Bronchial epithelial cell (primary cell): ENCODE measurements around the gene OR51T1. TPM values are rescaled to one million over a fixed set of nuclear protein-coding genes. Genes with fewer than 3 reads are reported as not detected.
"Not testable (repeated sequence)": the region's sequence is repeated elsewhere in the genome, so short reads cannot be mapped to it uniquely, and the experiment has no call there.

Source experiments
- DNase-seq: peaks from one replicate; pipeline ENCODE4 v3.0.0-alpha.2; 2010; ENCODE audit warnings: low read depth
- FAIRE-seq: peaks from 2 replicates; lab custom pipeline; 2011; peaks lifted over from hg19 to GRCh38; lab: Jason Lieb, UNC
- H3K27me3 ChIP-seq: 2 replicates; pipeline ENCODE4 v1.5.1; 2011; ENCODE audit warnings: low read length; ENCODE audit not compliant: control insufficient read depth, insufficient read depth
- H3K36me3 ChIP-seq: 2 replicates; pipeline ENCODE4 v1.5.1; 2011; ENCODE audit warnings: low read length; ENCODE audit not compliant: control insufficient read depth, insufficient read depth
- H3K4me3 ChIP-seq: 2 replicates; pipeline ENCODE4 v1.5.1; 2011; ENCODE audit warnings: mild to moderate bottlenecking, low read depth, low read length, control low read depth
- total RNA-seq: library from RNA; depleted of rRNA; stranded (reverse); fragments of >200 nt; gene quantifications from 2 replicates; pipeline ENCODE4 v1.2.1, GENCODE V29; 2014
- TF ChIP-seq, protein P1 (sequence below): IDR thresholded peaks from 2 replicates; pipeline ENCODE4 v1.5.1; 2011; ENCODE audit warnings: mild to moderate bottlenecking, moderate library complexity, low read length, control low read depth, inconsistent platforms; ENCODE audit not compliant: insufficient read depth, severe bottlenecking

The OR51T1 gene, protein sequence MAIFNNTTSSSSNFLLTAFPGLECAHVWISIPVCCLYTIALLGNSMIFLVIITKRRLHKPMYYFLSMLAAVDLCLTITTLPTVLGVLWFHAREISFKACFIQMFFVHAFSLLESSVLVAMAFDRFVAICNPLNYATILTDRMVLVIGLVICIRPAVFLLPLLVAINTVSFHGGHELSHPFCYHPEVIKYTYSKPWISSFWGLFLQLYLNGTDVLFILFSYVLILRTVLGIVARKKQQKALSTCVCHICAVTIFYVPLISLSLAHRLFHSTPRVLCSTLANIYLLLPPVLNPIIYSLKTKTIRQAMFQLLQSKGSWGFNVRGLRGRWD
- total RNA-seq = not detected in 2 replicates

DNA sequence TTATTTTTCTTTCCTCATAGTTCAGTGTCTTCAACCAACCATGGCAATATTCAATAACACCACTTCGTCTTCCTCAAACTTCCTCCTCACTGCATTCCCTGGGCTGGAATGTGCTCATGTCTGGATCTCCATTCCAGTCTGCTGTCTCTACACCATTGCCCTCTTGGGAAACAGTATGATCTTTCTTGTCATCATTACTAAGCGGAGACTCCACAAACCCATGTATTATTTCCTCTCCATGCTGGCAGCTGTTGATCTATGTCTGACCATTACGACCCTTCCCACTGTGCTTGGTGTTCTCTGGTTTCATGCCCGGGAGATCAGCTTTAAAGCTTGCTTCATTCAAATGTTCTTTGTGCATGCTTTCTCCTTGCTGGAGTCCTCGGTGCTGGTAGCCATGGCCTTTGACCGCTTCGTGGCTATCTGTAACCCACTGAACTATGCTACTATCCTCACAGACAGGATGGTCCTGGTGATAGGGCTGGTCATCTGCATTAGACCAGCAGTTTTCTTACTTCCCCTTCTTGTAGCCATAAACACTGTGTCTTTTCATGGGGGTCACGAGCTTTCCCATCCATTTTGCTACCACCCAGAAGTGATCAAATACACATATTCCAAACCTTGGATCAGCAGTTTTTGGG is at the start of gene OR51T1:
Gene OR51T1 (plus strand): TSS at position 41 of the 641 bp plus-strand sequence. CDS start 0 bp downstream, at position 41.
- DNase-seq (no peak), FAIRE-seq (peak; percentile 52)
- TF ChIP-seq, protein P1, sequence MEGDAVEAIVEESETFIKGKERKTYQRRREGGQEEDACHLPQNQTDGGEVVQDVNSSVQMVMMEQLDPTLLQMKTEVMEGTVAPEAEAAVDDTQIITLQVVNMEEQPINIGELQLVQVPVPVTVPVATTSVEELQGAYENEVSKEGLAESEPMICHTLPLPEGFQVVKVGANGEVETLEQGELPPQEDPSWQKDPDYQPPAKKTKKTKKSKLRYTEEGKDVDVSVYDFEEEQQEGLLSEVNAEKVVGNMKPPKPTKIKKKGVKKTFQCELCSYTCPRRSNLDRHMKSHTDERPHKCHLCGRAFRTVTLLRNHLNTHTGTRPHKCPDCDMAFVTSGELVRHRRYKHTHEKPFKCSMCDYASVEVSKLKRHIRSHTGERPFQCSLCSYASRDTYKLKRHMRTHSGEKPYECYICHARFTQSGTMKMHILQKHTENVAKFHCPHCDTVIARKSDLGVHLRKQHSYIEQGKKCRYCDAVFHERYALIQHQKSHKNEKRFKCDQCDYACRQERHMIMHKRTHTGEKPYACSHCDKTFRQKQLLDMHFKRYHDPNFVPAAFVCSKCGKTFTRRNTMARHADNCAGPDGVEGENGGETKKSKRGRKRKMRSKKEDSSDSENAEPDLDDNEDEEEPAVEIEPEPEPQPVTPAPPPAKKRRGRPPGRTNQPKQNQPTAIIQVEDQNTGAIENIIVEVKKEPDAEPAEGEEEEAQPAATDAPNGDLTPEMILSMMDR = no peak
- Histone ChIP-seq H3K4me3 (no peak within 1 kb of the TSS), H3K36me3 (no peaks in the 10 kb centered on the region), H3K27me3 (no peaks in the 10 kb centered on the region)

DNA sequence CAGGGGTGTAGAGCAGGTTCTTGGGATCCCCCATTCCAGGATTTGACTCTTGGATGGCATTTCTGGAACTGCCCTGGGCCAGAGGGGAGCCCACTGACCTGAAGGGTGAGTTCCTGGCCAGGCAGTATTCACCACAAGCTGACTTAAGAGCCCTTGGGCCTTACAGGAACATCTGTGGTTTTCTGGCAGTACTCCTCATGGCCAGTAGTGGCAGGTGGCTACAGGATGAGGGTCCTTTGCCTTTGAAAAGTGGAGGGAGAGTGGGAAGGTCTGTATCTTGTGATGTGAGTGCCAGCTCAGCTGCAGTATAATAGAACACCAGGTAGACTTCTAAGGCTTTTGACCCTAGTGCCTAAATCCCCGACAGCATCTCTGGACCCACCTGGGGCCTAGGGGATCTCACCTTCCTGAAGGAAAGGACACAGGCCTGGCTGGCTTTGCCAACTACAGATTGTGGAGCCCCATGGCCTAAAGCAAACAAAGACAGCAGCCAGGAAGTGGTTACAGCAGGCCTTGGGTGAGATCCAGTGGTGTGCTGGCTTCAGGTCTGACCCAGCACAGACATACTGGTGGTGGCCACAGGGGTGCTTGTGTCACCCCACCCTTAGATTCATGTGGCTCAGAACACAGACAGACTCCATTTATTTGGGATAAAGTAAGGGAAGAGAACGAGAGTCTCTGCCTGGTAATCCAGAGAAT is 41.7 kb upstream of the OR51T1 start:
- H3K27me3 ChIP-seq = no peaks in the 10 kb centered on the region
- FAIRE-seq = no peak

DNA sequence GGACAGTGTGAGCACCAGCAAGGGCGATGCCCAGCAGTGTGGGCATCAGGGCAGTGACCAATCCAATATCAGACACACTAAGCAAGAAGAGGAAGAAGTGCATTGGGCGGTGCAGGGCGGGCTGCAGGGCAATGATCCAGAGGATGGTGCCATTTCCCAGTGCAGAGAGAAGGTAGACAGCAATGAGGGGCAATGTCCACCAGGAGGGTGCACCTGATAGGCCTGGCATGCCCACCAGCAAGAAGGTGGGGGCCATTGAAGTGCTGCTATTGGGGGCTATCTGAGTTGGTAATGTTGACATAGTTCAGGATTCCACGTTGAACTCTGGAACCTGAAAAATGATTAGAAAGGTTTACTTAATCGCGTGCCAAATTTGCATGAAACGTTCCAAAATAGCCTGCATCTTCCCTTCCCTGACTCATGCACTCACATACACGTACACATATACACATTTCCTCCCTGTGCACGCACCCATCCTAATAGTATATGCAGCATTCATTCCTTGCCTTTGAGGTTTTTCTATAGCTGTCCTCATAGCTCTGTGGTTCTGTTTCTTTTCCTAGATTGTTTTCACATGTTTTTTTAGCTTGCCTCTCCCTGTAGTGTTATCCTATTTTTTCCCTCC is 32.7 kb upstream of the OR51T1 start, which contains the start of gene OR51S1:
Gene OR51S1 (minus strand): TSS at position 301 of the 625 bp plus-strand sequence. CDS start 0 bp downstream, at position 301.
- Histone ChIP-seq H3K36me3 (no peaks in the 10 kb centered on the region), H3K4me3 (no peak within 1 kb of the TSS), H3K27me3 (no peaks in the 10 kb centered on the region)
- TF ChIP-seq, protein P1 = no peak
- FAIRE-seq (no peak), DNase-seq (no peak)

More for the DNA sequence above, 41.7 kb upstream of the OR51T1 start:
- TF ChIP-seq, protein P1 = no peak
- Histone ChIP-seq H3K36me3 (no peaks in the 10 kb centered on the region), H3K4me3 (no peak overlapping the region)
- no peak for DNase-seq

DNA sequence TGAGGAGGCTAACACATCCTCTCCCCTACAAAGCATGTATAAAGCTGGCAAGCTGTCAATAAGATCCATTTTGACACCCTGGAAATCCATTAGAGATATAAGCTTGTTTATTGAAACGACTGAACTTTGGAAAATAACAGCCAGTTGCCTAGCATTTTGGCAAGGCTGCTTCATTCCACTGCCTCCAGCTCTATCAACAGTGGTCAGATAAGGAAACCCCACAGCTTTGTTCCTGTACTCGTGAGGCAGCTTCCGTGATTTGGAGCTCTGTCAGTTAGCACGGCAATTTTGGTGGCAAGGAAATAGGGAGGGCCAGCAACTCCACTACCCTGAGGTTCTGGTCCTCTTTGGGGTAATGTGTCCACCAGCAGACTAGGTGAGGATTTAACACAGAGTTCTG is 30.7 kb upstream of the OR51T1 start:
- TF ChIP-seq, protein P1 = no peak
- no peak overlapping the region for H3K4me3 ChIP-seq
- no peaks in the 10 kb centered on the region for H3K36me3 ChIP-seq
- DNase-seq = no peak
- no peak for FAIRE-seq
- no peaks in the 10 kb centered on the region for H3K27me3 ChIP-seq

DNA sequence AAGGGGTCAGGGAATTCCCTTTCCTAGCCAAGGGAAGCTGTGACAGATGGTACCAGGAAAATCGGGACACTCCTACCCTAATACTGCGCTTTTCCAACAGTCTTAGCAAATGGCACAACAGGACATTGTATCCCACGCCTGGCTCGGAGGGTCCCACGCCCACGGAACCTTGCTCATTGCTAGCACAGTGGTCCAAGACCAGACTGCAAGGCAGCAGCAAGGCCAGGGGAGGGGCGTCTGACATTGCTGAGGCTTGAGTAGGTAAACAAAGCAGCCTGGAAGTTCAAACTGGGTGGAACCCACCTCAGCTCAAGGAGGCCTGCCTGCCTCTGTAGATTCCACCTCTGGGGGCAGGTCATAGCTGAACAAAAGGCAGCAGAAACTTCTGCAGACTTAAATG is 27.4 kb upstream of the OR51T1 start:
- H3K27me3 ChIP-seq, DNase-seq, H3K36me3 ChIP-seq, H3K4me3 ChIP-seq, FAIRE-seq: not testable (repeated sequence)
